Astrocyte (in vitro differentiated cells and primary cell): Measurements from ENCODE around the gene PALB2. TPM values are rescaled to one million over a fixed set of nuclear protein-coding genes. Genes with fewer than 3 reads are reported as not detected.

Experiments
- DNase-seq: peaks from one replicate; pipeline ENCODE4 v3.0.0-alpha.2; 2010; ENCODE audit warnings: low read depth
- FAIRE-seq: peaks from 2 replicates; lab custom pipeline; 2011; peaks lifted over from hg19 to GRCh38; lab: Jason Lieb, UNC
- H2AFZ ChIP-seq: 2 replicates; pipeline ENCODE4 v1.6.0; 2012; ENCODE audit warnings: low read depth, low read length, inconsistent platforms
- H3K27ac ChIP-seq: 2 replicates; pipeline ENCODE4 v1.5.1; 2011; ENCODE audit warnings: low read depth, low read length, inconsistent platforms
- H3K27me3 ChIP-seq: 2 replicates; pipeline ENCODE4 v1.6.0; 2011; ENCODE audit warnings: low read length, inconsistent platforms; ENCODE audit not compliant: insufficient read depth
- H3K36me3 ChIP-seq: 2 replicates; pipeline ENCODE4 v1.5.1; 2011; ENCODE audit warnings: low read length, inconsistent platforms; ENCODE audit not compliant: insufficient read depth
- H3K4me1 ChIP-seq: 2 replicates; pipeline ENCODE4 v1.5.1; 2011; ENCODE audit warnings: low read length, inconsistent platforms; ENCODE audit not compliant: insufficient read depth
- H3K4me2 ChIP-seq: 2 replicates; pipeline ENCODE4 v1.6.0; 2012; ENCODE audit warnings: low read length, inconsistent platforms
- H3K4me3 ChIP-seq: 2 replicates; pipeline ENCODE4 v1.5.1; 2011; ENCODE audit warnings: low read depth, mild to moderate bottlenecking, low read length, inconsistent platforms; ENCODE audit not compliant: insufficient read depth
- H3K79me2 ChIP-seq: 2 replicates; pipeline ENCODE4 v1.6.0; 2012; ENCODE audit warnings: mild to moderate bottlenecking, low read length, inconsistent platforms; ENCODE audit not compliant: insufficient read depth
- H3K9ac ChIP-seq: 2 replicates; pipeline ENCODE4 v1.6.0; 2012; ENCODE audit warnings: mild to moderate bottlenecking, low read length, inconsistent platforms
- H3K9me3 ChIP-seq: 2 replicates; pipeline ENCODE4 v1.5.1; 2012; ENCODE audit warnings: low read depth, mild to moderate bottlenecking, low read length, inconsistent platforms; ENCODE audit not compliant: insufficient read depth
- H4K20me1 ChIP-seq: 2 replicates; pipeline ENCODE4 v1.6.0; 2012; ENCODE audit warnings: low read length, inconsistent platforms; ENCODE audit not compliant: insufficient read depth
- H3K27ac Mint-ChIP-seq: one replicate; pipeline ENCODE4 v1.8.0; 2021; ENCODE audit warnings: mild to moderate bottlenecking, mixed read lengths; ENCODE audit not compliant: unreplicated experiment
- H3K27me3 Mint-ChIP-seq: one replicate; pipeline ENCODE4 v1.8.0; 2021; ENCODE audit warnings: low read depth, mixed read lengths; ENCODE audit not compliant: unreplicated experiment
- H3K36me3 Mint-ChIP-seq: one replicate; pipeline ENCODE4 v1.8.0; 2021; ENCODE audit warnings: low read depth, mixed read lengths; ENCODE audit not compliant: unreplicated experiment
- H3K4me1 Mint-ChIP-seq: one replicate; pipeline ENCODE4 v1.8.0; 2021; ENCODE audit warnings: low read depth, mixed read lengths; ENCODE audit not compliant: unreplicated experiment
- H3K4me3 Mint-ChIP-seq: one replicate; pipeline ENCODE4 v1.8.0; 2021; ENCODE audit warnings: mild to moderate bottlenecking, moderate library complexity, mixed read lengths; ENCODE audit not compliant: unreplicated experiment
- H3K9me3 Mint-ChIP-seq: one replicate; pipeline ENCODE4 v1.8.0; 2021; ENCODE audit warnings: mild to moderate bottlenecking, mixed read lengths; ENCODE audit not compliant: unreplicated experiment
- CTCF ChIP-seq: IDR thresholded peaks from 2 replicates; pipeline ENCODE4 v1.5.1; 2011; ENCODE audit warnings: low read depth, mild to moderate bottlenecking, inconsistent platforms, low read length, moderate library complexity; ENCODE audit not compliant: insufficient read depth
- EZH2 ChIP-seq: IDR thresholded peaks from 2 replicates; pipeline ENCODE4 v1.6.1; 2012; ENCODE audit warnings: mild to moderate bottlenecking, low read length, inconsistent platforms; ENCODE audit not compliant: insufficient read depth
- total RNA-seq: library from RNA; stranded (reverse); gene quantifications from 2 replicates; pipeline ENCODE4 v1.2.1, GENCODE V29; 2021

PALB2 gene
- total RNA-seq, 1 donor from 2014 or later = 12.8 TPM

GRCh38 chr16:23608194-23608593, 32.9 kb downstream of the PALB2 start:
- peaks cover 8% of the 10 kb centered on the region for H3K4me1 Mint-ChIP-seq
- H3K9me3 ChIP-seq = no peaks in the 10 kb centered on the region
- no peak overlapping the region for H3K9ac ChIP-seq
- peak overlapping the region; percentile 36 for H3K27ac Mint-ChIP-seq
- H3K4me1 ChIP-seq = peaks cover 5% of the 10 kb centered on the region
- no peaks in the 10 kb centered on the region for H3K9me3 Mint-ChIP-seq
- H3K79me2 ChIP-seq = no peaks in the 10 kb centered on the region
- peak; percentile 60 for DNase-seq
- peaks cover 5% of the 10 kb centered on the region for H3K36me3 Mint-ChIP-seq
- H3K4me3 Mint-ChIP-seq = no peak overlapping the region
- no peak overlapping the region for H3K27ac ChIP-seq
- FAIRE-seq = no peak
- H3K27me3 ChIP-seq = no peaks in the 10 kb centered on the region
- H3K4me3 ChIP-seq = no peak overlapping the region
- no peak for TF ChIP-seq EZH2
- TF ChIP-seq CTCF = no peak
- H3K36me3 ChIP-seq = peaks cover 8% of the 10 kb centered on the region
- H3K4me2 ChIP-seq = peak overlapping the region; percentile 40
- no peaks in the 10 kb centered on the region for H4K20me1 ChIP-seq
- H2AFZ ChIP-seq = peak overlapping the region; percentile 8
- no peaks in the 10 kb centered on the region for H3K27me3 Mint-ChIP-seq

GRCh38 chr16:23607726-23608125, 33.4 kb downstream of the PALB2 start:
- DNase-seq = no peak
- H3K27ac ChIP-seq = no peak overlapping the region
- TF ChIP-seq EZH2 (no peak), CTCF (no peak)
- Mint-ChIP-seq H3K36me3 (peaks cover 5% of the 10 kb centered on the region), H3K27ac (peak overlapping the region; percentile 36), H3K4me3 (no peak overlapping the region), H3K27me3 (no peaks in the 10 kb centered on the region), H3K4me1 (peaks cover 8% of the 10 kb centered on the region), H3K9me3 (no peaks in the 10 kb centered on the region)
- peaks cover 5% of the 10 kb centered on the region for H3K4me1 ChIP-seq
- peaks cover 8% of the 10 kb centered on the region for H3K36me3 ChIP-seq
- no peak overlapping the region for H2AFZ ChIP-seq
- no peak for FAIRE-seq
- H4K20me1 ChIP-seq = no peaks in the 10 kb centered on the region
- H3K4me2 ChIP-seq = peak overlapping the region; percentile 40
- no peaks in the 10 kb centered on the region for H3K9me3 ChIP-seq
- no peak overlapping the region for H3K9ac ChIP-seq
- H3K4me3 ChIP-seq = no peak overlapping the region
- H3K27me3 ChIP-seq = no peaks in the 10 kb centered on the region
- H3K79me2 ChIP-seq = no peaks in the 10 kb centered on the region

- Histone ChIP-seq H3K4me1 (peaks cover 6% of the 10 kb centered on the region), H3K4me2 (no peak overlapping the region), H2AFZ (no peak overlapping the region), H3K9ac (no peak overlapping the region), H4K20me1 (peaks cover 22% of the 10 kb centered on the region), H3K36me3 (peaks cover 13% of the 10 kb centered on the region), H3K27ac (no peak overlapping the region), H3K4me3 (no peak overlapping the region), H3K27me3 (no peaks in the 10 kb centered on the region), H3K9me3 (no peaks in the 10 kb centered on the region), H3K79me2 (peaks cover 40% of the 10 kb centered on the region)
- no peaks in the 10 kb centered on the region for H3K9me3 Mint-ChIP-seq
- DNase-seq (no peak), FAIRE-seq (no peak)
- H3K4me3 Mint-ChIP-seq = peak overlapping the region; percentile 45
- H3K27me3 Mint-ChIP-seq = no peaks in the 10 kb centered on the region
- peaks cover 2% of the 10 kb centered on the region for H3K4me1 Mint-ChIP-seq
- no peak overlapping the region for H3K27ac Mint-ChIP-seq
- peaks cover 5% of the 10 kb centered on the region for H3K36me3 Mint-ChIP-seq
- TF ChIP-seq EZH2 = no peak
These were observed 43.9 kb downstream of the PALB2 start for GRCh38 chr16:23597003-23597756.
